Lung (tissue), 12 donors: Measurements from ENCODE around the gene MUC21. TPM values are rescaled to one million over a fixed set of nuclear protein-coding genes. Genes with fewer than 3 reads are reported as not detected.

Experiments used
- ATAC-seq: fragments of 200-7000 bp; cut with Tn5 transposase; one replicate; pipeline ENCODE4 v1.9.1; 2020; ENCODE audit warnings: moderate number of reproducible peaks; ENCODE audit not compliant: insufficient read depth, low FRiP score
- DNase-seq, 3 donors: peaks; one replicate each; pipeline ENCODE4 v3.0.0-alpha.2; 2013 to 2017
- H3K27ac ChIP-seq, 2 donors: one replicate each; pipeline ENCODE4 v1.5.1; 2013; ENCODE audit warnings: mild to moderate bottlenecking in 2 of 2, moderate library complexity in 2 of 2, control low read depth in 1 of 2, inconsistent platforms in 1 of 2, low read depth in 1 of 2, low read length in 1 of 2
- H3K27me3 ChIP-seq, 3 donors: one replicate each; pipeline ENCODE4 v1.5.1; 2013; ENCODE audit warnings: low read length in 2 of 3; ENCODE audit not compliant: control insufficient read depth in 3 of 3, insufficient read depth in 3 of 3
- H3K36me3 ChIP-seq, 4 donors: one replicate each; pipeline ENCODE4 v1.5.1; 2013; ENCODE audit warnings: low read length in 4 of 4, mild to moderate bottlenecking in 1 of 4, moderate library complexity in 1 of 4; ENCODE audit not compliant: control insufficient read depth in 4 of 4, insufficient read depth in 4 of 4
- H3K4me1 ChIP-seq, 5 donors: one replicate each; pipeline ENCODE4 v1.5.1; 2013; ENCODE audit warnings: low read length in 5 of 5, mild to moderate bottlenecking in 2 of 5, moderate library complexity in 1 of 5; ENCODE audit not compliant: control insufficient read depth in 5 of 5, insufficient read depth in 5 of 5
- H3K4me3 ChIP-seq: one replicate; pipeline ENCODE4 v1.5.1; 2013; ENCODE audit warnings: mild to moderate bottlenecking, control low read depth, moderate library complexity
- H3K9ac ChIP-seq, 2 donors: one replicate each; pipeline ENCODE4 v1.5.1; 2013; ENCODE audit warnings: low read length in 2 of 2, control low read depth in 1 of 2; ENCODE audit not compliant: insufficient read depth in 1 of 2
- H3K9me3 ChIP-seq, 4 donors: one replicate each; pipeline ENCODE4 v1.5.1; 2013; ENCODE audit warnings: low read length in 3 of 4, mild to moderate bottlenecking in 1 of 4, moderate library complexity in 1 of 4; ENCODE audit not compliant: control insufficient read depth in 4 of 4, insufficient read depth in 3 of 4
- CTCF ChIP-seq: IDR thresholded peaks from 2 replicates; pipeline ENCODE4 v1.5.1; 2012; ENCODE audit warnings: mild to moderate bottlenecking; ENCODE audit errors: control extremely low read depth, extremely low read depth
- WGBS, 2 donors: extraction: QIAGEN DNeasy Blood & Tissue Kit; methylation state at CpG; one replicate each; pipeline ENCODE4 v1.1.7; 2013; 5-methylcytosine and 5-hydroxymethylcytosine counted together
- polyA plus RNA-seq, 2 donors: library from polyadenylated mRNA; stranded (reverse); fragments of 200-250 nt; gene quantifications; one replicate each; pipeline ENCODE4 v1.2.1, GENCODE V29; 2013
- total RNA-seq, 2 donors: library from RNA; depleted of rRNA in 1 of 2; stranded (reverse); fragments of >200 nt in 1 of 2; gene quantifications; one replicate each; pipeline ENCODE4 v1.2.1, GENCODE V29; 2014 to 2021
- donor health status: control.
- donor health status: control.
- donor health status: Bipolar disorder and iron deficiency.
- donor health status: healthy.
- donor health status: DM: yes; HTN: yes; CAD: no.

The MUC21 gene
- total and polyA plus RNA-seq, 4 donors: 0.40 to 8.6 (median 4.0) TPM

- Histone ChIP-seq H3K9ac (no peak overlapping the region), H3K36me3 (no peaks in the 10 kb centered on the region), H3K4me3 (no peak overlapping the region), H3K4me1 (peaks cover 0 to 12% (median 0%) of the 10 kb centered on the region in 5 donors), H3K27ac (no peak overlapping the region), H3K9me3 (no peaks in the 10 kb centered on the region), H3K27me3 (peaks cover 0 to 7% (median 2%) of the 10 kb centered on the region in 3 donors)
- WGBS, 2 donors: 69% methylated on average over 2 of the region's 2 CpGs
- ATAC-seq: no peak
- DNase-seq: no peak
- TF ChIP-seq CTCF: no peak
Measured at GRCh38 chr6:30957716-30958115, 25.8 kb upstream of the MUC21 start.

GRCh38 chr6:30960907-30961673 is 22.4 kb upstream of the MUC21 start:
- TF ChIP-seq CTCF: no peak
- Histone ChIP-seq H3K27me3 (peaks cover 0 to 3% (median 2%) of the 10 kb centered on the region in 3 donors), H3K4me3 (no peak overlapping the region), H3K9me3 (peaks cover 0 to 4% (median 0%) of the 10 kb centered on the region in 4 donors), H3K9ac (no peak overlapping the region), H3K36me3 (no peaks in the 10 kb centered on the region), H3K4me1 (peaks cover 0 to 3% (median 0%) of the 10 kb centered on the region in 5 donors), H3K27ac (no peak overlapping the region)
- DNase-seq: no peak
- ATAC-seq: peak; percentile 80
- 59 to 72% methylated on average over 9 of the region's 9 CpGs for WGBS, 2 donors

GRCh38 chr6:30962716-30963115 is 20.8 kb upstream of the MUC21 start:
- H3K27ac ChIP-seq: no peak overlapping the region
- no peak for ATAC-seq
- peaks cover 0 to 3% (median 2%) of the 10 kb centered on the region in 3 donors for H3K27me3 ChIP-seq
- no peak for DNase-seq
- no peaks in the 10 kb centered on the region for H3K36me3 ChIP-seq
- TF ChIP-seq CTCF: no peak
- H3K4me1 ChIP-seq: no peaks in the 10 kb centered on the region
- H3K9ac ChIP-seq: no peak overlapping the region
- peaks cover 0 to 4% (median 0%) of the 10 kb centered on the region in 4 donors for H3K9me3 ChIP-seq
- no peak overlapping the region for H3K4me3 ChIP-seq
